IPS DF 4.7 (cell line): ENCODE data around the gene MBTPS2.

ENCODE experiments used
- DNase-seq: peaks from one replicate; pipeline ENCODE4 v3.0.0-alpha.2; 2013; ENCODE audit warnings: low spot score; ENCODE audit errors: extremely low read depth

Gene MBTPS2

DNA sequence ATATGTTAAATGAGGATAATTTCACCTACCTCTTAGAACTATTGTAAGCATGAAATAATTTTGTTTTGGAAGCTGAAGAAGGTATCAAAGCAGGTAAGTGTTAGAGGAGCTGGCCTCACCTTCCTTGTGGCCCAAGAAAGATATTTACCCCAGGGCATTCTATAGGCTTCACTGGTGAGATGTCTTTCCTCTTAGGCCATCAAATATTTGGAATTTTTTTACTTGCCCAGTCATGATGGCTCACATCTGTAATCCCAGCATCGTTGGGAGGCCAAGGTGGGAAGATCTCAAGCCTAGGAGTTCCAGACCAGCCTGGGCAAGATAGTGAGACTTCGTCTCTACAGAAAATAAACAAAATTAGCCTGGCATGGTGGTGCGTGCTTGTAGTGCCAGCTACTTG, 95.0 kb downstream of the MBTPS2 start:
- DNase-seq: no peak
